Endothelial cell of hepatic sinusoid (primary cell): Measurements from ENCODE around the gene COMT.

ENCODE experiments used
- in situ Hi-C: cut with HindIII; loops from 2 replicates; pipeline ENCODE4 v1.10.0; 2017; ENCODE audit warnings: low sequenced_read_pairs

Gene COMT

GRCh38 chr22:20008221-20008995 is 66.8 kb downstream of the COMT start:
- in situ Hi-C loops = no loop called here

GRCh38 chr22:20009018-20009491 is 67.5 kb downstream of the COMT start:
- in situ Hi-C loops = no loop called here

GRCh38 chr22:20009582-20010306 is 68.2 kb downstream of the COMT start:
- in situ Hi-C loops = no loop called here

- in situ Hi-C loops = no loop called here
Measured at GRCh38 chr22:20010307-20011122, 68.9 kb downstream of the COMT start.

- in situ Hi-C loops = no loop called here
Measured at GRCh38 chr22:20011123-20011992, 69.8 kb downstream of the COMT start.

GRCh38 chr22:20011993-20012740 is 70.6 kb downstream of the COMT start:
- in situ Hi-C loops = no loop called here

GRCh38 chr22:20012741-20013331 is 71.3 kb downstream of the COMT start:
- in situ Hi-C loops = no loop called here

GRCh38 chr22:20013382-20013871 is 71.9 kb downstream of the COMT start:
- in situ Hi-C loops = no loop called here

- in situ Hi-C loops = no loop called here
Measured at GRCh38 chr22:20014526-20015186, 73.1 kb downstream of the COMT start.

- in situ Hi-C loops = no loop called here
Measured at GRCh38 chr22:20015187-20015625, 73.6 kb downstream of the COMT start.

GRCh38 chr22:20015971-20016733 is 74.6 kb downstream of the COMT start:
- in situ Hi-C loops = no loop called here

- in situ Hi-C loops = no loop called here
Measured at GRCh38 chr22:20016734-20017621, 75.4 kb downstream of the COMT start, which contains the start of gene ARVCF. TSS of gene ARVCF (minus strand) at chr22:20016823. CDS start at chr22:19990794, 26,029 bp downstream.

GRCh38 chr22:20017622-20017958 is 76.0 kb downstream of the COMT start:
- in situ Hi-C loops = no loop called here

- in situ Hi-C loops = no loop called here
Measured at GRCh38 chr22:20018001-20018400, 76.4 kb downstream of the COMT start.
